ENCODE measurements around the gene PATJ.
"Not testable (repeated sequence)": the region's sequence is repeated elsewhere in the genome, so short reads cannot be mapped to it uniquely, and the experiment has no call there.

PATJ gene

DNA sequence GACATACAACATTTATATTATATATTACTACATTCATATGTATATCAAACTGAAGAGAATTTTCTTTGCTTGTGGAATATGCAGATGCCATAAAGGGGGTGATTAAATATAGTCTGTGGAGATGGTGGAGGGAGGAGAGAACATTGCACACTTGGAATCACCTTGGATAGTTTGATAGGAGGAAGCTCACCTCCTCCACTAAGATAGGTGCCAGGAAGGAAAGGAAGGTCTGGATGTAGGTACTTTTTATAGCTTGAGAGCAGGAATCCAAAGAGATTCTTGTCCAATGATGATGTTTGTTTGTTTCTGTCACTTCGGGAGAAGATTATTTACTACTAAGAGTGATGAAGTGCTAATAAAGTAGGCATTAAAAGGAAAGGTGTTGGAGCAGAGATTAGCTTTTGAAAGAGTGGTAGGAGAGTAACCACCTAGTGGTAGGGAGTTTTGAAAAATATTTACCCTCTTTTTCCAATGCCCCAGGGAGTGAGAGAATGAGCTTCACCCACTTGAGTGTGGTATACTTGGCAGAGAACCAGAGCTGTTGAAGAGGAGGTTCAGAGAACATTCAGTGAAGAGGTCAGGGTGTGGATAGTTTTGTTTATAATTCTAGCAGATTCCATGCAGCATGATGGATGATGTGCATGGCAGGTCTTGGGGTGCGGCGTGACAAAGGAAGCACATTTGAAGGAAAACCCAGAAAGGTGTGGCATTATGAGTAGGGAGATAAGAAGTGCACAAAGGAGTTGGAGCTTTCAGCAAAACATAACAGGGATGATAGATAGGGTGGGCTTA, 145.0 kb downstream of the PATJ start:
- DNase-seq (ENCODE audit: low spot score): no peak

DNA sequence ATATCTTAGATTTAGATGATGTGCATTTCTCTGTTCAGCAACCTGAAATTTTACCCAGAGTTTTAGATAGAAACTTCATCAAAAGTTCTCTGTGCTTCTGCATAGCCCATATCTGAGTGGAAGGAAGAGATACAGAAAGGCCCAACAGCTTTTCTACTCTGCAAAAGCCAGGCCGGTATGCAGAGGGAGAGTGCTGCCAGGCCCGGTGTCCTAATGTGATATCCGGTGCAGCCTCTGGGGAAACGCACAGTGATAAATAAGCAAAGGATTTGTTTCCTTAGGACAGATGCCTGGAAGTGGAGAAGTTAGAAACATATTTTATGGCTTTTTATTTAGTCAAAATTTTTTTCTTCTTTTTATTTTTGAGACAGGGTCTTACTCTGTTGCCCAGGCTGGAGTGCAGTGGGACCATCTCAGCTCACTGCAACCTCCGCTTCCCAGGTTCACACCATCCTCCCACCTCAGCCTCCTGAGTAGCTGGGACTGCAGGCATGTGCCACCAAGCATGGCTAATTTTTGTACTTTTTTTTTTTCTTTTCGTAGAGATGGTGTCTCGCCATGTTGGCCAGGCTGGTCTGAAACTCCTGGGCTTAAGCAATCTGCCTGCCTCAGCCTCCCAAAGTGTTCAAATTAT, 145.8 kb downstream of the PATJ start:
- DNase-seq (ENCODE audit: low spot score): no peak

DNA sequence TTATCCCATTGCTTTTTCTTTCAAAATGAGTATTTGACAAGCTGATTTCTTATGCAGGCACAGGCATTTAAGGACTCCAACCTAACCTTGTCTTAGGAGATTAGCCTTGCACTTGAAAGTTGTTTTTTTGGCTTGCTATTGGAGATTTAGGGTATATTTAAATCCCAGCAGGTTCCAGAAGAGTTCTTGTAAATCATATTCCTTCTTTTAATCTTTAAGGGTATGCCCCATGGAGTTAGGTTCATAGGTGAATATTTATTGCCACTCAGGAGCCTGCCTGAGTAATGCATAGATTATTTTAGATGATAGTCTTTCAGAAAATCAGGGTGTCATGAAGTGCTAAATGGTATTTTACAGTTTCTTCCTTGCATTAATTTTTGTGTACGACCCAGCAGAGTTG, 146.5 kb downstream of the PATJ start:
- no peak for DNase-seq (ENCODE audit: low spot score)

DNA sequence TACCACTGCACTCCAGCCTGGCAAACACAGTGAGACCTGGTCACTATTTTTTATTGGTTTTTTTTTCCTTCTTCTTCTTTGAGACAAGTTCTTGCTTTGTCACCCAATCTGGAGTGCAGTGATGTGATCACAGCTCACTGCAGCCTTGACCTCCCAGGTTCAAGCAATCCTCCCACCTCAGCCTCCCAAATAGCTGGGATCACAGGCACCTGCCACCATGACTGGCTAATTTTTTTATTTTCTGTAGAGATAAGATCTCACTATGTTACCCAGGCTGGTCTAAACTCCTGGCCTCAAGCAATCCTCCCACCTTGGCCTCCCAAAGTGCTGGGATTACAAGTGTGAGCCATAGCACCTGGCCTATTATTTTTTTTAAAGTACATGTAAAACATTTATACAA, 148.2 kb downstream of the PATJ start:
- not testable (repeated sequence) for DNase-seq (ENCODE audit: low spot score)

DNA sequence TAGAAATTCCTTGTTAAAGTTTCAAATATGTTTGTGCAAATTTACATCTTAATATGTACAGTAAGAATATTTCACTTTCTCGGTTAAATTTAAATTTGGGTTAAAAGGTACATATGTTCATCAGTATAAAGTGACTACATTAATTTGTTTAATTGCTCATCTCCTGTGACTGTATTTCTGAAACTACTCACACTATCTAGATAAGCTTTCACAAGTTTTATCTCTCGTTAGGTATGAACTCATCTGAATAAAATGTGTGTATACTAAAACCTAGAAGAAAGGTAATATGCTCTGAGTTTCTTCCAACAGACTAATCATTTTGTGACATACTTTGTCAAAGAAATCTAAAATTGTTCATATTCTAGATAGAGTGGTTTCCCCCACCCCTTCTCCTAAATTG, 150.7 kb downstream of the PATJ start:
- DNase-seq (ENCODE audit: low spot score): no peak

DNA sequence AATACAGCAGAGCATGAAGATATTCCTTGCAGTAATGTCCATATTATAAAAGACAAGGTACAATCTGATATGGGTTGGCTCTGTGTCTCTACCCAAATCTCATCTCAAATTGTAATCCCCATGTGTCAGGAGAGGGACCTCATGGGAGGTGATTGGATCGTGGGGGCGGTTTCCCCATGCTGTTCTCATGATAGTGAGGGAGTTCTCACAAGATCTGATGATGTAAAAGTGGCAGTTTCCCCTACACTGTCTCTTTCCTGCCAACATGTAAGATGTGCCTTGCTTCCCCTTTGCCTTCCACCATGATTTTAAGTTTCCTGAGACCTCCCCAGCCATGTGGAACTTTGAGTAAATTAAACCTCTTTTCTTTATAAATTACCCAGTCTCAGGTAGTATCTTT, 152.0 kb downstream of the PATJ start:
- not testable (repeated sequence) for DNase-seq (ENCODE audit: low spot score)

DNA sequence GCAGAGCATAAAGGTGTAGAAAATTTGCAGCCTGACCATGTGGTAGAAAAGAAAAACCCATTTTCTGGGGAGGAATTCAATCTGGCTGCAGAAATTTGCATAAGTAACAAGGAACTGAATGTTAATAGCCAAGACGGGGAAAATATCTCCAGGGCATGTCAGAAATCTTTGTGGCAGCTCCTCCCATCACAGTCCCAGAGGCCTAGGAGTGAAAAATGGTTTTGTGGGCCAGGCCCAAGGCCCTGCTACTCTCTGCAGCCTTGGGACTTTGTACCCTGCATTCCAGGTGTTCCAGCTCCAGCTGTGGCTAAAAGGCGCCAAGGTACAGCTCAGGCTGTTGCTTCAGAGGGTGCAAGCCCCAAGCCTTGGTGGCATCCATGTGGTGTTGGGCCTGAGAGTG, 152.9 kb downstream of the PATJ start:
- no peak for DNase-seq (ENCODE audit: low spot score)

DNA sequence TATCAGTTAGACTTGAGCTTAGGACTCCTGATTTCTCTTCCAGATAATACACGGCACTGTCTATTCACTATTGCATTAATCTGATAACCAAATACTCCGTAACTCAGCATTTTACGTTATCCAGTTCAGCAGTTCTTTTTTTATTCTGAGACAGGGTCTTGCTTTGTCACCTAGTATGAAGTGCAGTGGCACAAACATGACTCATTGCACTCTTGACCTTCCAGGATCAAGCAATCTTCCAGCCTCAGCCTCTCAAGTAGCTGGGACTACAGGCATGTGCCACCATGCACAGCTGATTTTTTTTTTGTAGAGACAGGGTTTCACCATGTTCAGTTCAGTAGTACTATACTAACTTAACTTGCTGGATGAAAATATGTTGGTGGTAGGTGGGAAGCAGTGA, 156.4 kb downstream of the PATJ start:
- DNase-seq (ENCODE audit: low spot score): no peak

DNA sequence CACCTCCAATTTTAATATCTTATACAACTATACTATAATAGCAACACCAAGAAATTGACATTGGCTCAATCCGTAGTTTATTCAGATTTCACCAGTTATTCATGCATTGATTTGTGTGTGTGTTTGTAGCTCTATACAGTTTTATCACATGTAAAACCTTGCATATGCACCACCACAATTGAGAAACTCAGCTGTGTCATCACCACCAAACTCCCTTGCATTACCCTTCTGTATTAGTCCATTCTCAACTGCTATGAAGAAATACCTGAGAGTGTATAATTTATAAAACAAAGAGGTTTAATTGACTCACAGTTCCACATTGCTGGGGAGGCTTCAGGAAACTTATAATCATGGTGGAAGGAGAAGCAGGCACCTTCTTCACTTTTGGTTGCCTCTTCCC, 162.1 kb downstream of the PATJ start:
- DNase-seq (ENCODE audit: low spot score): no peak

DNA sequence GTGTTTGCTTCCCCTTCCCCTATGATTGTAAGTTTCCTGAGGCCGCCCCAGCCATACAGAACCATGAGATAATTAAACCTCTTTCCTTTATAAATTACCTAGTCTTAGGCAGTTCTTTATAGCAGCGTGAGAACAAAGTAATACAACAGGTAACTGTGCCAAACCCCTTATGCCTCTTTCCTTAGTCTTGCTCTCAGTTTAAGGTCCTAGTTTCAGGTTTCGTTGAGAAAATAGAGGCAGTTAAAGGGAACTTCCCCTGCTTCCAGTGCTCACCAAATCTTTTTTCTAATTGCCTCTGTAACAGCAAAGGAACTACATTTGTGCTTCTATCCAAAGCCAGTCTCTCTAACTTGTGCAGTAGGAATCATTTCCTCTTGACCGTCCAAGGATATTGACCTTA, 164.8 kb downstream of the PATJ start:
- DNase-seq (ENCODE audit: low spot score): no peak

DNA sequence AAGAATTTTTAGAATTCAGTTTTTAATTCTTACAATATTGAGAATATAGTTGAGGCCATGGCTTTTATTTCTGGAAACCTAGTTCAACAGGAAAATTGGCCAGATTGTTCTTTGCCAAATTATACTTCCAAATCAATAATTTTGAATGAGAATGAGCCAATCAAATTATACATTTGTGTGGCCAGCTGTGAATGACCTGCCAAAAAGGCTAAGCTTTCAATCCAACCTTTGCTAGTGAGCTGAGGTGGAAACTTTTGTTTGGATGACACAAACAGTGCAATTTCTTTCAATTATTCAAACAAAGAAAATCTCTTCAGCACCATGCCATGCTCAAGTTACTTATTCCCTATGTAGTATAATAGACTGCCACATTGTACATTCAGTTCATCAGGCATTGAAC, 167.8 kb downstream of the PATJ start:
- no peak for DNase-seq (ENCODE audit: low spot score)

DNA sequence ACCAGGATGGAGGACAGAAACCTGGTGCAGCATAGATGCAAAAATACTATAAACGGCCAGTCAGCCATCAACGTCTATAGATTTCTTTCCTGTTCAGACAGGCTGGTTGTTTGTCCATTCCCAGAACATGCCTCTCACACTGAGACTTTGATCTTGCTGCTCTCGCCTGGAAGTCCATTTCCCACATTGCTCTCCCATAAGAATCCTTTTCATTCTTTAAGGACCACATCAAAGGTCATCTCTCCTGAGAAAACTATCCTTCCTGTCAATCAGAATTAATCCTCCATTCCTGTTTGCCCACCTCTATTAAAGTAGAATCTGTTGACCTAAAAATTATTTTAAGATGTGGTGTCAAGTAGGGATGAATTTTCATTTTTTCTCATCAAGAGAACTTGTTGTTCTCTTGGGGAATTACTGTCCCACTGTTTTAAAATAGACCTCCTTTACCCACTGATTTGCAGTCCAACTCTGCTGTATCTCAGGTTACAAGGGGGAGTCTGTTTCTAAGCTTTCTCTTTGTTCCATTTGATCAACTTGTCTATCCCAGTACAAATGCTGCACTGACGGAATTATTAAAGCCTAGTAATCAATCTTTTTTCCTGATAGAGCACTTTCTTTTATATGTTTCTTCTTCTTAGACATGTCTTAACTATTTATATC, 172.7 kb downstream of the PATJ start:
- DNase-seq (ENCODE audit: low spot score): no peak

DNA sequence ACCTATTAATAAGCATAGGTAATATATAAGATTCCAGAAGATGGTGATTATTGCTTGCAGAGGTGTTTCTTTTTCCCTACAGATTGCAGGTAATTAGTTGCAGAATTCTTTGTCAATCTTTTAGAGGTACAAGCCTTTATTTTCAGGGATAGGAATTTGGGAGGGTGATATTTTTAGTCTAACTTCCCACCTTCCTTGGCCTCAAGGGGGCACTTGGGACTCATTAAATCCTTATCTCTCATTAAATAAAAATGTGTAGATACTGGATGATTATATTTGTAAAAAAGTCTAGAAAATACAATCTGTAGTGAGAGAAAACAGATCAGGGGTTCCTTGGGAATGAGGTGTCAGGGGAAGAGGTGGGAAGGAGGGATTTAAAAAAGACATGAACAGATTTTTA, 179.2 kb downstream of the PATJ start:
- DNase-seq (ENCODE audit: low spot score): no peak

DNA sequence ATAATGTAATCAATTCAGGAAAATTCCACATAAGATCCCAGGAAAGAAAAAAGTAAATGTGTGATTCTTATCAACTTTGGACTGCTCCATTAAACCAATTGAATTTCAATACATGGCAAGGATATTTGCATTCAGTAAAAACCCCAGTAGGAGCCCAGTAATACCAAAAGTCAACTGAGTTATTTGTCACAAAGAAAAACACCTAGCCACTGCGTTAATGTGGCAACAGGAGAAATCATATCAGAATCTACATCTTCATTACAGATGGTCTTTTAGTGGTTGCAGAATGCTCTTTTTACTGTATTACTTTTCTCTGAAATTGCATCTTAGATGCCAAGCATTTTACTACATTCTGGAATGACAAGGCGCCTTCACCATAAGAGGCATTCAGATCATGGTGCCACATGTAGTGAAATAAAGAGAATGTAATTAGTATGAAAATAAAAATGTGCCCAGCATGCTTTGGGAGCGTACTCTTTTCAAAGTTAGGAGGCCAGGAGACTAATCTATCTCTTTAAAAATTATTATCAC, 180.7 kb downstream of the PATJ start:
- DNase-seq (ENCODE audit: low spot score): no peak

DNA sequence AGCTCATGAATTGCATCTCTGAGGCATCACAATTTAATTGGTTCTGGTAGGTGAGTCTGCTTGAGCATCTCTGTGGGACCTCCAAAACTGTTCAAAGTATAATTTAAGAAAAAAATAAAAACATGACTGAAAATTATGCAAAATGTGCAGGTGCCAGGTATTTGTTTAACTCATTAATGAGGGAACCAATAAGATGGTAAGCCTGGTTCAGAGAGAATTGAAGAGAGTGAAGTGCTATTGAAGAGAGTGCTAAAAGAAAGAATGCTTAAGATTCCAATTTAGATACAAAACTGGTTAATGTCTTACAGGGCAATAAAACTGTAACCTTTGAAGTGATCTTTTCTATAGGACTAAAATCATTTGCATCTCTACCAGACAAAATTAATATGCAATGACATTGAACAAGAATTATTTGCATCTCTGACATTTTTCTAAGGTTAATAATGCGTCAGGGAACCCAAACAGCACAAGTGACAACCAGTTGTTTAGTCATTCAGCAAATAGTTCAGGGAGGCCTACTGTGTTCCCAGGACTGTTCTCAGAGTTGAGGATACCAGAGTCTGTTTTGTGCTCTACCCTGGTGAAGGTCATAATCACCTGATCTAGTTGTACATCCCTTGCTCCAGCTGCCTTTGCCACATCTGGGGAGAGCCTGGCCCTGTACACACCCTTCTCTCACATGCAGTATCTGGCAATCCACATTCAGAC, 183.5 kb downstream of the PATJ start:
- DNase-seq (ENCODE audit: low spot score): no peak

DNA sequence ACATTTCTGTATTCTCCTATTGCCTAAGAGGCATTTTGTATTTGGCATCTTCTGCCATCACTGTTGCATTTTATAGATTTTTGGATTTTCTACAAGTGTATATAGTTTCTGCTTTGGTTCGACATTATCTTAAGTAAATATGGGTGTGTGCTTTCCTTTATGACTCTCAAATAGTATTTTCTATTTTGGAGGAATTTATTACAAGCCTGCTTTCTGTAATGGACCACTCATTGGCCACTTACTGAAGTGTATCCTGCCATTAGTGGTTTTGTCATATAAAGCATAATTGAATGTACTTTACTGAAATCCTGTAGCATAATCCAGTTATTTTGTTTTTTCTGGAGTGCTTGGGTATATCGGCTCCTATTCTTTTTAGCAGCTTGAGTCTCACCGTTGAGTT, 184.3 kb downstream of the PATJ start:
- no peak for DNase-seq (ENCODE audit: low spot score)

DNA sequence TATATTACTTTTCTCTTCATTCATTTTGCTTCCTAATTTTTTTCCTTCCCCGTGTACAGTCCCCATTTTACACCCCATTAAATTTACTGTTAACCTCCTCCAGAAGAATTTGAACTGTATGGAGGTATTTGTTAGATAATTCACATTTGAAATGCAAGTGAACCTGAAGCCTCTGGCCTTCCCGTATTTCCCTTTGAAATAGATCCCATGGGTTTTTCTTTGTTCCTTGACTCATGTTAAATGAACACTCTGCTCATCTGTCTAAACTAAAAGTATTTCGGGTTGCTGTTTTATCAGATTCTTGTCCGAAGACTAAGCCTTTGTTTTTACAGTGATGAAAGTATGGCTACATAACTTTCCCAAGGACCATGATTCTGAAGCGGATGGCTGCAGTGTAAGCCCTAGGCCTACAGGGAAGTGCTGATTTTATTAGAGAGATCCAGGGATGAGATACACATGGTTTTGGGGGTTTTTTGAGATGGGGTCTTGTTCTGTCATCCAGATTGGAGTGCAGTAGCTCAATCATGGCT, 187.9 kb downstream of the PATJ start:
- no peak for DNase-seq (ENCODE audit: low spot score)

DNA sequence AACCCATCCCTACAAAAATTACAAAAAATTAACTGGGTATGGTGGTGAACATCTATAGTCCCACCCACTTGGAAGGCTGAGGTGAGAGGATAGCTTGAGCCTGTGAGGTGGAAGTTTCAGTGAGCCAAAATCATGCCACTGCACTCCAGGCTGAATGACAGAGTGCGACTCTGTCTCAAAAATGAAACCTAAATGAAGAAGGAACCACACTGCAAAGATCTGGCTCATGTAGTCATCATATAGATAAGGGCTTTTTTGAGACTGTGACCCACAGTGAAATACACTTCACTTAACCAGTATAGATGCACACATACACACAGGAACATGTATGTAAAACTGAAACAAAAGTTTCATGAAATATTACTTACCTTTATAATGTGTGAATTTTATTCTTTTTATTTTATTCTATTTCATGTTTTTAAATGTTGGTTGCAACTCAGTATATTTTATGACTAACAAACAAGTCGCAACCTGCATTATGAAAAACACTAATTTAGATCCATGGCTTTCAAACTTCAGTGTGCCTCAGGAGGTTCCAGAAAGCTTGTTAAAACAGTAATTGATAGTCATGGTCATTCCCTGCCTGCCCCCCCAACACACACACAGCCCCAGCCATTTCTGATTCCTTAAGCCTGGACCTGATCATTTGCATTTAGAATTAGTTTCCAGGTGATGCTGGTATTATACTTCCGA, 189.5 kb downstream of the PATJ start:
- no peak for DNase-seq (ENCODE audit: low spot score)

DNA sequence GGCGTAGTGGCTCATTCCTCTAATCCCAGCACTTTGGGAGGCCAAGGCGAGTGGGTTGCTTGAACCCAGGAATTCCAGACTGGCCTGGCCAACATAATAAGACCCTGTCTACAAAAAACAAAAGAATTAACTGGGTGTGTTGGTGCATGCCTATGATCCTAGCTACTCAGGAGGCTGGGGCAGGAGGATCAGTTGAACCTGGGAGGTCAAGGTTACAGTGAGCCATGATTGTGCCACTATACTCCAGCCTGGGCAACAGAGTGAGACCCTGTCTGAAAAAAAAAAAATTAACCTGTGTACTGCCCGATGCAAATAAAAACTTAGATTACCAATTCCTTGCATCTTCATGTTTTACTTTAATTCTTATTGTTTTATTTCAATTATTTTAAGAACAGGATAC, 193.2 kb downstream of the PATJ start:
- no peak for DNase-seq (ENCODE audit: low spot score)

DNA sequence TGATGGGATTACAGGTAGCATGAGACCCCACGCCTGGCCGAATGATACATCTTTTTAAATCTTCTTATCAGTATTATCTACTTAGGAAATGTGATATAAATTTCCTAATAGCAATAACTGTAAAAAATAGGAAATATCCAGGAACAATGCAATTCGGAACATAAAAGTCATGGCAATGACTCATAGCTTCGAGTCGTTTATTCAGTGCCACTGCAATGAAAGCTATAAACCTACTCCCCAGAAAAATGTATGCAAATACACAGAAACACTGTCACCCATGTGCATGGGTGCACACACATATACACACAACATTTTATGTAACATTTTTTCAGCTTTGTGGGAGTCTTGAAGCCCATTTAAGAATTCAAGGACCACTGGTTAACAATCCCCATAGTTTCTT, 194.6 kb downstream of the PATJ start:
- no peak for DNase-seq (ENCODE audit: low spot score)

DNA sequence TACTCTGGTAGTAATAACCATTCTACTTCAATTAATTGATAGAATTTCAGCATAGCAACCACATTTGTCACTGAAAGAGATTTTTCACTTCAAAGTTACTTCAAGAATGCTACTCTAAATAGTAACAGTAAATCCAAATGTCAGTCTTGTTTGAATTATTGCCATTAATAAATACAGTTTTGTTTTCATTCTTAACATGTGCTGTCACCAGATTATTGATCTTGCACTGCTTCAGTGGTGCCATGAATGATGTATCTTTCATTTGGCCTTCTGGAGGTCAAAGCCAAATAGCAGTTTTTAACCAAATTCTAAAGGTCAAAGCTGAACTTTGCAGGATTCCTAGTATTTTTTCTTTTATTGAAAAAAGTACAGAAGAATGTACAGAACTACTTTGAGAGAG, 199.5 kb downstream of the PATJ start:
- DNase-seq (ENCODE audit: low spot score): no peak

DNA sequence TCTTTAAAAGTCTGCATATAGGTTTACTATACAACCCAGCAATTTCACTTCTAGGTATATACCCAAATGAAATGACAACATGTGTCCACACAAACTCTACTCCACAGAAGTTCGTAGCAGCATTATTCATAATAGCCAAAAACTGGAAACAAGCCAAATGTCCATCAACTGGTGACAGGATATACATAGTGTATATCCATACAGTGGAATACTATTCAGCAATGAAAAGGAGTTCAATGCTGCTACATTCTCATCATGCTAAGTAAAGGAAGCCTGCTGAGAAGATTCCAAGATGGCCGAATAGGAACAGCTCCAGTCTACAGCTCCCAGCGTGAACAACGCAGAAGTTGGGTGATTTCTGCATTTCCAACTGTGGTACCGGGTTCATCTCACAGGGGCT, 200.6 kb downstream of the PATJ start:
- no peak for DNase-seq (ENCODE audit: low spot score)

All from D341Med (cell line).